NOMO-1 (cell line): ENCODE results near the gene PRAC1.

Experiments
- DNase-seq, 2 experiments: peaks; one replicate each; lab custom pipeline; 2025; ENCODE audit not compliant: unreplicated experiment in 2 of 2; lab: John Stamatoyannopoulos, UW

Gene PRAC1

GRCh38 chr17:48722201-48722907 lies at the start of gene PRAC1:
PRAC1 (minus strand) TSS chr17:48722518; CDS start chr17:48722392, 126 bp downstream.
- DNase-seq = no peak

GRCh38 chr17:48770954-48771353 lies 48.6 kb upstream of the PRAC1 start:
- no peak for DNase-seq

GRCh38 chr17:48769009-48769675 lies 46.8 kb upstream of the PRAC1 start:
- DNase-seq = peak; percentile 14 to 56

DNA sequence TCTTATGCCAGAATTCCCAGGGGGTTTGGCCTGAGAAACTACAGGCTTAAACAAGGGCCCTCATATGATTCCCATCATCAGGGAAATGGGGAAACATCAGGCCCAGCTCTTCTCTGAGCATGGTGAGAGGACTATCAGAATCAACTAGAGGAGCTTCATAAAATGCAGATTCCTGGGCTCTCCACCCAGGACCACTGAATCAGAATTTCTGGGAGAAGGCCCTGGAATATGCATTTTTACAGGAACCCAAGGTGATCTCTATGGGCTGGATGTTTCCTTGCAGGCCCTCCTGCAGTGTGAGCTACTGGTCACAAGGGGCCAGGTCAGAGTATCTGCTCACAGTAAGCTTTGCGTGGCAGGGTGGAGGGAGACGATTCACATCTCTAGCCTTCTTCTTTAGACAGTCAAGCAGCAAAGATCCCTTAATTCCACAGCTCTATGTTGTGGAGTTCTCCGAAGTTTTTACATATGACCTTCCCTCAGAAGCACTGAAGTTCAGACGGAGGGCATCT lies 45.0 kb upstream of the PRAC1 start:
- DNase-seq = no peak

DNA sequence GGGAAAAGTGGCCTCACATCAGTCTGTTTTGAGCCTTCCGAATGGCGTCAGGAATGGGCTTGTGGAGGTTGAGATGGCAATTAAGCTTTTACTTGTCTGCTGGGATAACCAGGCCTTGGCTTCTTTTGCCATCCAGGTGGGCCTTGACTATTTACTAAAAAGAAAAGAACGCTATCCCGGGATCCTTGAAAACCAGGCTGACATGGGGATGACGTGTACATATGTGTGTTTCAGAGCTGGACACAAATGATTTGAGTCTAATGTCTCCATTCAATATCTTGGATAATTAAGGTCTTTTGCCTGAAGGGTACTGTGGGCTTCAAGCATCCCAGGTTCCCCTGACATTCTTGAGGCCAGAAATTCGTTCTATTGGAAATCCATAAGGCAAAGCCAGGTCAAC lies 38.8 kb upstream of the PRAC1 start:
- no peak for DNase-seq

DNA sequence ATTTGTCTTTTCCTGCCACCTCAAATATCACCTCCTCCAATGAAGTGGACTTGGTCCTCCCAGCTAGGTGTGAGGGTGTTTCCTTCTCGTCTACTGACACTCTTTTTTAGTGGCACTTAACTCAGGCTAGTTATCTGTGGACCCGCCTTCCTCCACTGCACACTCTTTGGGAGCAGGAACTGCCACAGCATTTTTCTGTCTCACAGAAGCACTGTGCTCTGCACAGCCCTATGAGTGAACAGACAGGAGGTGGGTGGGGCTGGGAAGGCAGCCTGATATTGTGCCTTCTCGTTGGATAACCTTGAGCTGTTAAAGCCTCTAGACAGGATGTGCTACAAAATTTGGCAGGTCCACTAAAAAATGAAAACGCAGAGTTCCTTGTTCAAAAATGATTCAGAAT lies 38.1 kb upstream of the PRAC1 start:
- no peak for DNase-seq

- no peak for DNase-seq
Observed at GRCh38 chr17:48759288-48759687, 37.0 kb upstream of the PRAC1 start.

DNA sequence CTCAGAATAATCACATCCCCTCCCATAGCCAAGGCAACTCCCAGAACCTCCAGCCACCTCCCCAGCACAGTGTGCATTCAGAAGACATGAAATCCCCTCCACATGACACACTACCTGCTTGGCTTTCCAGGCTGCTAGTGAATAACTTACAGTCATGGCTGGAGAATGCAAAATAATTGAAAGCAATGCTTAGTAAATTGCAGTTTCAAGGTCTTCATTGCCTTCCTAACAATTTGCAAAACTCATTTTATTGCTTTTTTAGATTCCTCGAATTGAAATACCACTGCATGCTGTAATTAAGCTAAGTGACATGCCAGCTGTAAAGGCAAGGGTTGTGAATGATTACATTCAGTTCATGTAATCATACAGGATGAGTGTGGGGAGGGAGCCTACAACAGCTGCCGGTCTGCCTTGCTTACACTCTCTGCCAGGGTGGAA lies 35.2 kb upstream of the PRAC1 start:
- DNase-seq = no peak

GRCh38 chr17:48756830-48757251 lies 34.5 kb upstream of the PRAC1 start:
- peak in 1 of 2 experiments; percentile 16 for DNase-seq

- DNase-seq = peak in 1 of 2 experiments; percentile 43
Observed at GRCh38 chr17:48755356-48755755, 33.0 kb upstream of the PRAC1 start.

DNA sequence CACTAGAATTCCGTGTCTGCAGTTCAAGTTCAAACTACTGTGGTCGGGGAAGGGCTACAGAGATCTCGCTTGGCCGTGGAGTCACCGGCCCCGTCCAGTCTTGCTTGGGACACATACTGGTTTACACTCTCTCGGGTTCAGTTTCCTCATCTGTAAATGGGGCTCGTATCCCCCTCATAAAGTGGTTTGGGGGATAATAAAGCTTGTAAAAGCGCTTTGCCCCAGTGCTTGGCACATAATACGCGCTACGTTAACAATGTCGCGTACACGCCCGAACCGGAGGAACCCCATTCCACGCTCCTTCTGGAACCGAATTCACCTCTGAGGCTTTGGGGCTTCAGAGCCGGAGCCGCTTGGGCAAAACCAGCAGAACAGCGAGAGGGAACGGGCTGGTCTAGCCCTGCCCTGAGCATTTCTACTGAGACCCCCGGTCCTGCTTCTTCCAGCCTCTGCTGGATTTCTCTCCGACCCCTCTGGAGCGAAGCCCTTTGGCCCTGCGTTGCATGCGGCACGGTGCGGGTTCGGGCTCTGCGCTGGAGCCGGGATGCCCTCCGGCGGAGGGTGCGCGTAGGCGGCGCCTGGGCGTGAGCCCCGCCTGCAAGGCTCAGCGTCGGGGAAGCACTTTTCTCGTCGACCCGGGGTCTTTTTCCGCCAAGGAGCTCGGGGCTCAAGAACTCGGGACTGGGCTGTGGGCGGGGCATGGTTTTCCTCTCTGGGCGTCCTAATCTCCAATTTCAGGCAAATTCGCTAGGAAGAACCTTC lies 32.4 kb upstream of the PRAC1 start:
- DNase-seq = no peak

GRCh38 chr17:48753794-48754499 lies 31.6 kb upstream of the PRAC1 start:
- DNase-seq = no peak

DNA sequence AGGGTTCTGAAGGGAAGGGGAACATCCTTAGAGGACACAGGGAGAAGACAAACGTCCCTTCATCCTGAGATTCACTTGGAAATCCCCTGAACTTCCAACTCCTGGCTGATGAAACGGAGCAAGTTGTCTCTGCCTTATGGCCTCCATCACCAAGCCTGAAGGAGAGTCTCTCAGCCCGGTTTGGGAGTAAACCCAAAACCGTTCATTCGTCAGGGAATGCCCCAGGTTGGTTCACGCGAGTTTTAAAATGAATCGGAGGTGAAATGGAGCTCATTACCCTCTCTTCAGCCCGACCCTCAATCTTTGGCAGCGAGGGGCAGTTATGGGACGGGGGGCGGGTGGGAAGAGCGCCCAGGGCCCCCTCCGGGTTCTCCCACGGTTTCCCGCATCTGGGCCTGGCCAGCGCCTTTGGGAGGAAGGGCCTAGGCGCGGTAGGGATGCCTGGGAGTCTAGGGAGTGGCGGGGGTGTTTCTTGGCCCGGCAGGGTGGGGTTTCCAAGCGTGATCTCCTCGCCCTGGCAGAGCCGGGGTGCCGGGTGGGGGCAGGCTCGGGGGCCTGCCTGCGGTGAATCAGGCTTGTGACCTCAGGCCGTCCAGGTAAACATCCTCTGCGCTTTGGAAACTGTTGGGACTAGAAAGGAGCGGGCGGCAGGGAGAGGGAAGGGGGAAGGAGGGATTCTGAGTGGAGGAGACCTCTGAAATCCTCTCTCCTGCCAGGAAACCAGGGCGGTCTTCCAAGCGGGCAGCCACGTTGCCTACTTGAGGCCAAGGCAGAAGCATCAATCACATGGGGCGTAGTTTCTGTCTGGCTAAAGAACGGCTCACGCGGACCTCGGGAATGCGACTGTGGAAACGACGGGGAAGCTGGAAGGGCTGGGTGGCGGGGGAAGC lies 30.3 kb upstream of the PRAC1 start:
- no peak for DNase-seq

- DNase-seq = no peak
Observed at GRCh38 chr17:48751733-48752398, 29.5 kb upstream of the PRAC1 start.

- DNase-seq = no peak
Observed at GRCh38 chr17:48751172-48751571, 28.9 kb upstream of the PRAC1 start.

DNA sequence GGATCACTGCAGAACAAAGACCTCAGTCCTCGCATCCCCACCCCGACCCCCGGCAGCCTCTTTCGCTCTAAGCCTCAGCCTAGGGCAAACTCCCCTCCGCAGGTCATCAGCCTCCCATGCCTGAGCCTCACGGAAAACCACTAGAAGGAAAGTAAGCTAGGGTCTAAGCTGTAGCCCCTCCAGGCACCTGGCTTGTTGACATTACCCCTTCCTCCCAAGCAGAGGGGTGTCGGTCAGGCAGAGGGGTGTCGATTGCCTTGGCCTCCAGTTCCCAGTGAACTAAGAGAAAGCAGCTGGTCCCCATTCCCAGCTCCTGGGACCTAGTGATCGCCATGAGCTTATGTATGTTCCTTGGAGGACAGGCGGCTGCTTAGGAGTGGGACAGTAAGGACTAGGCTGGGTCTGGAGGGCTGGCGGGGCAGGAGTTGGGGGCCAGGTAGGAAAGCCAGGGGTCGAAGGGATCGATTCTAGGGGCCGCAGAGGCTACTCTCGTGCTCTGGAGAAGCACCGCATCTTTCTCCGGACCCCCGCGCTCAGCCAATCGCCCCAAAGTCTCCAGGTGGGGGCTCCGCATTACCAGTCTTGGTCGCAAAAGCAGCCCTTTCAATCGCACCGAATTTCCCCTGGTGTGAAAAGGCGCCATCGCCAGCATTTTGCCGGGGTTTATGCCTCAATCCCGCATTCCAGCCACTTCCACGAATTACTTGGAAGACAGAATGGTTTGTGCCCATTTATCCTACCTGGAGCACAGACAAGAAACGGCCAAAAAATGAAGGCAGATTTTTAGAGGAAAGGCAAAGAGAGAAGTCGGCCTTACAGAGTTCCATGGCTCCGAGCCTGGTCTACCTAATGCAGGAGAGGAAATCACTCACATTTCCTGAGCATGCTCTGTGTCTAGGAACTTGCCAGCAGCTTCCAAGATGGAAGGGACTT lies 27.6 kb upstream of the PRAC1 start:
- no peak for DNase-seq

DNA sequence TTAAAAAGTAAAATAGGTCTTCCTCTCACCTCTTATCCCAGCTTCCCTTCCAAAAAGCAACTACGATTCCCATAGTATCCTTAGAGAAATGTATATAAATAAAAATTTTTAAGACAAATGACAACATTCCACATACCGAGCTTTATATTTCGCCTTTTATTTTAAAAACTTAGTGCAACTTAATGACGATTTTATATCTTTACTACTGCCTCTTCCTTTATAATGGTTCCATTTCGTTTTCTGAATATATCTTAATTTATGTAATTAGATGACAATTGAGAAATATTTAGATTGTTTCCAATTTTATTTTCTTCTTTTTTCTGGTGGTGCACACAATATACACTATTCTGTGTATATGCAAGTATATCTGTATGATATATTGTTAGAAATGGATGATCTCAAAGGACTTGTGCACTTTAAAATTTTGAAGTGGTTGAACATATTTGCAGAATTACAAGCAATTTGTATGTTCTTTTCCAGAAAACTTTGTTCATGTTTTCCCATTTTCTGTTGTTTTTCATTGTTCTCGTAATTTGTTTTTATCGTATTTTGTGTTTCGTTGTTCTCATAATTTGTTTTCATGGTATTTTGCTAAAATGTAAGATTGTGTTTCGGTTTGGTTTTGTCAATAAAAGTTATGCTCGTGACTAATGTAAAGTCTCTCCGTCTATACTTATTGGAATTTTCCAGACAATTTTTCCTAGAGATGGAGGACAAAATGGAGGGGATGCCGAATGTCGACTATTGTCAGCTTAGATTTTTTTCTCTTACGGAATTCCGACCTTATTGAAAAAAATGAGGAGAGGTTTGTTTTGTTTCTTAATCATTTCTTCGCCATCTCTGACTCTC lies 26.6 kb upstream of the PRAC1 start:
- no peak for DNase-seq
